ENCODE measurements around the gene RPGRIP1. TPM values are rescaled to one million over a fixed set of nuclear protein-coding genes. Genes with fewer than 3 reads are reported as not detected.
A peak's percentile ranks its signal among the peaks of the same experiment; 100 is the strongest.
"Not testable (repeated sequence)": the region's sequence is repeated elsewhere in the genome, so short reads cannot be mapped to it uniquely, and the experiment has no call there.

RPGRIP1 gene
- total RNA-seq, 1 experiment from 2014 or later = not detected

GRCh38 chr14:21258005-21258888, 21.6 kb upstream of the RPGRIP1 start:
- no peak for DNase-seq (ENCODE audit: low read depth)

GRCh38 chr14:21258889-21259787, 20.7 kb upstream of the RPGRIP1 start:
- no peak for DNase-seq (ENCODE audit: low read depth)

- DNase-seq (ENCODE audit: low read depth) = no peak
These were observed 18.1 kb upstream of the RPGRIP1 start for GRCh38 chr14:21261824-21262223.

GRCh38 chr14:21262410-21262809, 17.5 kb upstream of the RPGRIP1 start:
- no peak for DNase-seq (ENCODE audit: low read depth)

GRCh38 chr14:21263284-21264024, 16.4 kb upstream of the RPGRIP1 start:
- DNase-seq (ENCODE audit: low read depth) = no peak

- peak; percentile 48 for DNase-seq (ENCODE audit: low read depth)
These were observed 15.7 kb upstream of the RPGRIP1 start for GRCh38 chr14:21264025-21264801.

- DNase-seq (ENCODE audit: low read depth) = no peak
These were observed 12.4 kb upstream of the RPGRIP1 start for GRCh38 chr14:21267431-21267845.

GRCh38 chr14:21267886-21268616, 11.8 kb upstream of the RPGRIP1 start:
- DNase-seq (ENCODE audit: low read depth) = no peak

- peak; percentile 59 for DNase-seq (ENCODE audit: low read depth)
These were observed 11.1 kb upstream of the RPGRIP1 start for GRCh38 chr14:21268617-21269251.

GRCh38 chr14:21269252-21270046, 10.4 kb upstream of the RPGRIP1 start, which contains the start of gene HNRNPC:
Gene HNRNPC (minus strand): TSS chr14:21269442. CDS start chr14:21234193, 35,249 bp downstream.
- DNase-seq (ENCODE audit: low read depth) = peak; percentile 100

- not testable (repeated sequence) for DNase-seq (ENCODE audit: low read depth)
These were observed 7.2 kb upstream of the RPGRIP1 start for GRCh38 chr14:21272661-21273060.

GRCh38 chr14:21275261-21275858, 4.5 kb upstream of the RPGRIP1 start:
- no peak for DNase-seq (ENCODE audit: low read depth)

- DNase-seq (ENCODE audit: low read depth) = peak; percentile 51
These were observed 1.3 kb upstream of the RPGRIP1 start for GRCh38 chr14:21278632-21279031.

GRCh38 chr14:21281917-21282316, 2.0 kb downstream of the RPGRIP1 start:
- not testable (repeated sequence) for DNase-seq (ENCODE audit: low read depth)

- not testable (repeated sequence) for DNase-seq (ENCODE audit: low read depth)
These were observed 6.6 kb downstream of the RPGRIP1 start for GRCh38 chr14:21286516-21286915.

- DNase-seq (ENCODE audit: low read depth) = no peak
These were observed 7.3 kb downstream of the RPGRIP1 start for GRCh38 chr14:21287168-21287567.

- not testable (repeated sequence) for DNase-seq (ENCODE audit: low read depth)
These were observed 14.1 kb downstream of the RPGRIP1 start for GRCh38 chr14:21294026-21294425.

- DNase-seq (ENCODE audit: low read depth) = no peak
These were observed 18.5 kb downstream of the RPGRIP1 start for GRCh38 chr14:21298358-21298757.

All from Daoy (cell line).